ENCODE measurements around the gene ATP7B.

ATP7B gene

DNA sequence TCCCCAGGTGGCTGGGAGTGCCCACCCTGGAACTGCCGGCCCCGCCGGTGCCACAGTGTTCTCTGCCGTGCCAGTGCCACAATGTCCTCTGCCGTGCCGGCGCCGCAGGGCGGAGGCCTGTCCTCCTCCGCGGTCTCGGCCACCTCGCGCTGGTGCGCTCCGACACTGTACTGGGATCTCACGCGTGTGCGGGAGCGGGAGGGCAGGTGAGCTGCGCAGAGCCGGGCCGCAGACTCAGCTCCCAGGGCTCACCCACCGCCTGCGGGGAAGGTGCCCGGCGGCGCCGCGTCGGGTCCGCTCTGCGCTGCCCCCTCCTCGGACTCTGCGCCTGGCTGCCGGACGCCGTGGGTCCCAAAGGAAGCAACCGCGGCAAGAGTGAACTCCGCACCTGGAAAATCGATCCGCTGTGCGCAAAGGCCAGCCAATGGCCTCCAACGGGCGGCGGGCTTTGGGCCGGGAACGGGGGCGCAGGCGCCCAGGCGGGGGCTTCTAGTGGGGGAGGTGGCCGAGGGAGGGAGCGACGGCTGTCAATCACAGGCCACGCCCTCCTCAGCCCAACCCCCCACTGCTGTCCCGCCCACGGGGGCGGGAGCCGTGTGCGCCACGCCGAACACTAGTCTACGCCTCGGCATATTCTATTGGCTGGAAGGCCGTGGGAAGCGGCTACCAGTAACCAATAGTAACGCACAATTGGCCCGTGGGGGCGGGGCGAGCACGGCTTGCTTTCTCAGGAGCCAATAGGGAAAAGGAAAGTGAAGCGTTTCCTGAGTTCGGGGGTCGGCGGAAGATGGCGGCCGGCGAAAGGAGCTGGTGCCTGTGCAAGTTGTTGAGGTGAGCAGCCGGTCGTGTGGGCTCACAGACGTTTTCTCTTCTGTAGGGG, 622 bp upstream of the ATP7B start, which contains the start of gene ALG11:
Gene ALG11, plus strand, starts transcription at position 767 of the 880 bp plus-strand sequence. Its CDS starts 21 bp downstream, at position 788.
- TF ChIP-seq, protein P1, sequence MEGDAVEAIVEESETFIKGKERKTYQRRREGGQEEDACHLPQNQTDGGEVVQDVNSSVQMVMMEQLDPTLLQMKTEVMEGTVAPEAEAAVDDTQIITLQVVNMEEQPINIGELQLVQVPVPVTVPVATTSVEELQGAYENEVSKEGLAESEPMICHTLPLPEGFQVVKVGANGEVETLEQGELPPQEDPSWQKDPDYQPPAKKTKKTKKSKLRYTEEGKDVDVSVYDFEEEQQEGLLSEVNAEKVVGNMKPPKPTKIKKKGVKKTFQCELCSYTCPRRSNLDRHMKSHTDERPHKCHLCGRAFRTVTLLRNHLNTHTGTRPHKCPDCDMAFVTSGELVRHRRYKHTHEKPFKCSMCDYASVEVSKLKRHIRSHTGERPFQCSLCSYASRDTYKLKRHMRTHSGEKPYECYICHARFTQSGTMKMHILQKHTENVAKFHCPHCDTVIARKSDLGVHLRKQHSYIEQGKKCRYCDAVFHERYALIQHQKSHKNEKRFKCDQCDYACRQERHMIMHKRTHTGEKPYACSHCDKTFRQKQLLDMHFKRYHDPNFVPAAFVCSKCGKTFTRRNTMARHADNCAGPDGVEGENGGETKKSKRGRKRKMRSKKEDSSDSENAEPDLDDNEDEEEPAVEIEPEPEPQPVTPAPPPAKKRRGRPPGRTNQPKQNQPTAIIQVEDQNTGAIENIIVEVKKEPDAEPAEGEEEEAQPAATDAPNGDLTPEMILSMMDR (IDR thresholded peaks at IDR 0.05; ENCODE audit: control extremely low read depth, extremely low read depth, low read depth, missing control alignments) = no peak
- peak; percentile 98 for DNase-seq (ENCODE audit: extremely low spot score)
- CTCF ChIA-PET = interaction anchor here (1.1 to 1.9 kb wide), 4 partner anchors 10 to 439 kb away, joined by 5 to 16 read pairs (median 6); partner anchors contain the start of gene VPS36
- POLR2A ChIA-PET = no interaction called here

GRCh38 chr13:52009946-52010345, 1.3 kb downstream of the ATP7B start:
- TF ChIP-seq, protein P1 (IDR thresholded peaks at IDR 0.05; ENCODE audit: control extremely low read depth, extremely low read depth, low read depth, missing control alignments) = no peak
- no peak for DNase-seq (ENCODE audit: extremely low spot score)
- CTCF ChIA-PET = interaction anchor here (1.0 kb wide), 1 partner anchor 441 kb away, joined by 3 read pairs; no protein-coding TSS in a partner anchor
- POLR2A ChIA-PET = no interaction called here

GRCh38 chr13:52006523-52007245, 4.6 kb downstream of the ATP7B start:
- ChIA-PET POLR2A (no interaction called here), CTCF (no interaction called here)
- no peak for DNase-seq (ENCODE audit: extremely low spot score)
- TF ChIP-seq, protein P1 (IDR thresholded peaks at IDR 0.05; ENCODE audit: control extremely low read depth, extremely low read depth, low read depth, missing control alignments) = no peak

GRCh38 chr13:52005841-52006522, 5.3 kb downstream of the ATP7B start:
- ChIA-PET POLR2A (no interaction called here), CTCF (no interaction called here)
- DNase-seq (ENCODE audit: extremely low spot score) = no peak
- TF ChIP-seq, protein P1 (IDR thresholded peaks at IDR 0.05; ENCODE audit: control extremely low read depth, extremely low read depth, low read depth, missing control alignments) = no peak

- POLR2A ChIA-PET = no interaction called here
- no peak for DNase-seq (ENCODE audit: extremely low spot score)
- CTCF ChIA-PET = interaction anchor here (1.0 to 1.8 kb wide), 3 partner anchors 39 to 445 kb away, joined by 3 to 7 read pairs (median 7); partner anchors contain the start of gene VPS36
- TF ChIP-seq, protein P1 (IDR thresholded peaks at IDR 0.05; ENCODE audit: control extremely low read depth, extremely low read depth, low read depth, missing control alignments) = no peak
Measured at GRCh38 chr13:52004511-52005170, 6.6 kb downstream of the ATP7B start.
